Epithelial cell of proximal tubule (primary cell): ENCODE results near the gene ARHGEF6. TPM values are rescaled to one million over a fixed set of nuclear protein-coding genes. Genes with fewer than 3 reads are reported as not detected.

ENCODE experiments used
- DNase-seq: peaks from one replicate; pipeline ENCODE4 v3.0.0-alpha.2; 2011; ENCODE audit warnings: low read depth
- H3K4me3 ChIP-seq: 2 replicates; pipeline ENCODE4 v1.5.1; 2011; ENCODE audit warnings: low read depth, mild to moderate bottlenecking, low read length
- CTCF ChIP-seq: conservative IDR thresholded peaks from 2 replicates; pipeline ENCODE4 v1.5.1; 2012; ENCODE audit warnings: low read depth, mild to moderate bottlenecking, low read length
- total RNA-seq: library from RNA; depleted of rRNA; stranded (reverse); fragments of >200 nt; gene quantifications from 2 replicates; pipeline ENCODE4 v1.2.3, GENCODE V29; 2015

Gene ARHGEF6
- total RNA-seq, 1 donor from 2014 or later, result 0.63 TPM

- no peak for DNase-seq
- H3K4me3 ChIP-seq, result no peak overlapping the region
- TF ChIP-seq CTCF, result no peak
Observed at GRCh38 chrX:136679531-136679930, 101.2 kb downstream of the ARHGEF6 start.

- no peak for DNase-seq
- no peak overlapping the region for H3K4me3 ChIP-seq
- no peak for TF ChIP-seq CTCF
Observed at GRCh38 chrX:136674270-136674985, 106.3 kb downstream of the ARHGEF6 start.

DNA sequence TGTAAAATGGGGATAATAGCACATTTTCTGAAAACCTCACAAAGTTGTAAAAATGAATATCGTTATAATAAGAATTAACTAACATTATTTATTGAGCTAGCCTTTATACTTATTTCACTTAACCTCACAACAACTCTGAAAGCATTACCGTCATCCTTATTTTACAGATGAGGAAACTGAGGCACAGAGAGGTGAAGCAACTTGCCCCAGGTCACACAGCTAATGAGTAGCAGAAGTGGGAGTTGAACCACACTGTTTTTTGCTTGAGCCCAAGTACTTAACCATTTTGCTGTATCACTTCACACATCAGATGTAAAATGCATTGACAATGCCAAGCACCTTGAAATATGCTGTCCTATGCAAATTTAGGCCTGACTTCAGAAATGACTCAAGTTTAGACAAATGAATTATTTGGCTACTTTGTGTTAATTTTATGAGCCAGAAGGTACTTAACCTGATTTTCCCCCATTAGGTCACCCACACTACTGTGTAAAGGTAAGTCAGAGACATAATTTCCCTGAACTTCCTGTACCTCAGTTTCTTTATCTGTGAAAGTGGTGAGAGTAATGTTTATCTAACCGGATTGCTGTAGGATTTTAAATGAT lies 109.6 kb downstream of the ARHGEF6 start:
- DNase-seq, result no peak
- TF ChIP-seq CTCF, result no peak
- H3K4me3 ChIP-seq, result no peak overlapping the region

DNA sequence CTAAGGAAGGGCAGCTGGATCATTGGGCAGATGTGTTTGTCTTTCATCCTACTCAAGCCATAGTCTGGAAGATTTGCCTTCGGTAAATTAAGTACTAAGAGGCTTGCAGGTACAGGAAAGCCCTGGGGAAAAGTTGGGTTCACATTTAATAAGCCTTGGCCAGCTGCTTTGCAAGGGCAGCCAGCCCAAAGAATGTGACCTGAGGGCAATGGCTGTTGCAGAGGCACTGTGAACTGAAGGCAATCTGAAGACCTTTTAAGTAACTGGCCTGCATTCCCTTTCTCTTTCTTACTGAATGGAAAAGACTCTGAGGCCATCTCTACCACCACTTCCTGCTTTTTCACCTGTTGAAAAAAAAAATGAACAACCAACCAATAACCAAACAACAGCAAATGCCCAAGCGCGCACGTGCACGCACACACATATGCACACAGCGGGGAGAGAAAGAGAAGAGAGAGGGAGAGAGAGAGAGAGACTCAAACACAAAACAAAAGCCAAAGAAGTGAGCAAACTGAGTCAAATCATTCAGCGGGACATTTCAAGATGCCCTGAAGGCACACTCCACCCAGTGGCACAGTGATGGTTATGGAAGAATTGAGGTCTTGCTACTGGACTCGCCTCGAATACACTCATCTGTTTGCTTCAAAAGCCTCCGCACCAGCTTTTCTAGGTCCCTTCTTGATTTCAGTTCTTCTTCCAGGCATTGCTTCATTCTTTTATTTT lies 113.1 kb downstream of the ARHGEF6 start:
- H3K4me3 ChIP-seq, result no peak overlapping the region
- DNase-seq, result no peak
- TF ChIP-seq CTCF, result no peak

DNA sequence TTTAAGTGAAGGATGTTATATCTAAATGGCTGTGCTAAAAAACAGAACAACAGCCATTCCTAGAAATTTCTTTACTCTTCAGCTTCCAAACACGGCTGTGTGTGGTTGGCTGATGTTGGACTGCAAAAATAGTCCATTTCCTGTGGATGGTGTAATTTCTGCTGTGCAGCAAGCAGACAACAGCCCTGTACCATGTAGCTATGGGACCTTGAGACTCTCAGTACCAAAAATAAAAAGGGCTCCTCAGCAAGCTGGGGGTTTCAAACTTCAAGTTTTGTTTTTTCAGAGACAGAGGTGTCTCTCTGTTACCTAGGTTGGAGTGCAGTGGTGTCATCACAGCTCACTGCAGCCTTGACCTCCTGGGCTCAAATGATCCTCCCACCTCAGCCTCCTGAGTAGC lies 114.6 kb downstream of the ARHGEF6 start:
- no peak overlapping the region for H3K4me3 ChIP-seq
- TF ChIP-seq CTCF, result no peak
- DNase-seq, result no peak

GRCh38 chrX:136665258-136665900 lies 115.4 kb downstream of the ARHGEF6 start:
- no peak for DNase-seq
- H3K4me3 ChIP-seq, result no peak overlapping the region
- TF ChIP-seq CTCF, result no peak
